Endothelial cell of umbilical vein (primary cell): Measurements from ENCODE around the gene C19orf67. TPM values are rescaled to one million over a fixed set of nuclear protein-coding genes. Genes with fewer than 3 reads are reported as not detected.

Source experiments
- BruUV-seq: library from RNA; stranded (reverse); fragments of 400-500 nt; replicated peaks from 2 replicates; lab custom pipeline; 2021; lab: Mats Ljungman, UMichigan
- CTCF ChIA-PET: fragments of 300-600, 350-600 bp; sonication (Branson Sonifier 250); formaldehyde crosslinking; loops from one replicate; lab custom pipeline; 2021; ENCODE audit warnings: antibody characterized with exemption, inconsistent platforms; lab: Charles Lee
- POLR2A ChIA-PET: fragments of 300-600, 350-600 bp; sonication (Branson Sonifier 250); formaldehyde crosslinking; loops from one replicate; lab custom pipeline; 2021; ENCODE audit warnings: antibody characterized with exemption, inconsistent platforms; lab: Charles Lee
- DNase-seq: peaks from one replicate; pipeline ENCODE4 v3.0.0-alpha.2; 2011; ENCODE audit warnings: low read depth, low spot score
- FAIRE-seq: peaks from 2 replicates; lab custom pipeline; 2011; peaks lifted over from hg19 to GRCh38; lab: Jason Lieb, UNC
- H2AFZ ChIP-seq: 2 replicates; pipeline ENCODE4 v1.6.0; 2012; ENCODE audit warnings: low read depth, low read length, control low read depth, inconsistent platforms
- H3K27ac ChIP-seq: 2 replicates; pipeline ENCODE4 v1.5.1; 2011; ENCODE audit warnings: low read depth, mild to moderate bottlenecking, control low read depth, low read length, moderate library complexity; ENCODE audit not compliant: insufficient read depth
- H3K27me3 ChIP-seq, 2 experiments: 2 replicates each; pipeline versions ENCODE4 v1.6.0 to v1.6.1; 2011; ENCODE audit warnings: low read length in 2 of 2, mixed read lengths in 1 of 2; ENCODE audit not compliant: control insufficient read depth in 2 of 2, insufficient read depth in 2 of 2
- H3K36me3 ChIP-seq, 2 experiments: 2 replicates in 1 of 2; 3 replicates in 1 of 2; pipeline ENCODE4 v1.5.1; 2011; ENCODE audit warnings: low read length in 2 of 2, mild to moderate bottlenecking in 1 of 2, moderate library complexity in 1 of 2; ENCODE audit not compliant: control insufficient read depth in 2 of 2, insufficient read depth in 2 of 2; ENCODE audit errors: extremely low read depth in 1 of 2
- H3K4me1 ChIP-seq: 3 replicates; pipeline ENCODE4 v1.5.1; 2011; ENCODE audit warnings: mild to moderate bottlenecking, low read length; ENCODE audit not compliant: control insufficient read depth, insufficient read depth; ENCODE audit errors: extremely low read depth
- H3K4me2 ChIP-seq: 2 replicates; pipeline ENCODE4 v1.6.1; 2011; ENCODE audit warnings: low read length, control low read depth, mixed read lengths; ENCODE audit not compliant: insufficient read depth
- H3K4me3 ChIP-seq, 3 experiments: fragments of 200-600 bp in 1 of 3; sonication (generic), shearing (Covaris generic) in 1 of 3; replicated peaks in 1 of 3; 2 replicates each; pipeline ENCODE4 v1.5.1; 2011 to 2016; ENCODE audit warnings: control low read depth in 3 of 3, low read length in 3 of 3, mild to moderate bottlenecking in 2 of 3, inconsistent platforms in 1 of 3, low read depth in 1 of 3, moderate library complexity in 1 of 3; ENCODE audit not compliant: insufficient read depth in 1 of 3
- H3K79me2 ChIP-seq: 2 replicates; pipeline ENCODE4 v1.6.0; 2012; ENCODE audit warnings: low read length, inconsistent platforms; ENCODE audit not compliant: control insufficient read depth, insufficient read depth
- H3K9ac ChIP-seq: replicated peaks from 2 replicates; pipeline ENCODE3; 2011; ENCODE audit warnings: low read length, control low read depth; ENCODE audit not compliant: insufficient read depth; ENCODE audit errors: extremely low read depth
- H3K9me1 ChIP-seq: replicated peaks from 3 replicates; pipeline ENCODE4 v1.6.0; 2011; ENCODE audit warnings: mild to moderate bottlenecking, low read length; ENCODE audit not compliant: control insufficient read depth, insufficient read depth; ENCODE audit errors: extremely low read depth
- H3K9me3 ChIP-seq: replicated peaks from 2 replicates; pipeline ENCODE4 v1.5.1; 2012; ENCODE audit warnings: low read length, inconsistent platforms; ENCODE audit not compliant: control insufficient read depth, insufficient read depth
- H4K20me1 ChIP-seq: replicated peaks from 2 replicates; pipeline ENCODE3; 2011; ENCODE audit warnings: mild to moderate bottlenecking, low read length; ENCODE audit not compliant: control insufficient read depth, insufficient read depth; ENCODE audit errors: extremely low read depth
- MYC ChIP-seq: IDR thresholded peaks from one replicate; pipeline ENCODE4 v1.6.1; 2011; ENCODE audit warnings: mild to moderate bottlenecking, low read depth, low read length
- POLR2A ChIP-seq: IDR thresholded peaks from 2 replicates; pipeline ENCODE4 v1.6.1; 2012; ENCODE audit warnings: low read depth, mild to moderate bottlenecking, control low read depth, low read length
- POLR2AphosphoS5 ChIP-seq: IDR thresholded peaks from 2 replicates; pipeline ENCODE4 v1.6.1; 2012; ENCODE audit warnings: low read depth, mild to moderate bottlenecking, control low read depth, low read length, moderate library complexity; ENCODE audit not compliant: insufficient read depth
- dilution Hi-C: fragments of 300-500 bp; cut with MboI; formaldehyde crosslinking; loops from one replicate; pipeline ENCODE4 v1.15.0; 2019; ENCODE audit warnings: low sequenced_read_pairs; ENCODE audit not compliant: extremely low pct_ligation_motif_present
- intact Hi-C: fragments of 100-400 bp; cut with micrococcal nuclease; formaldehyde crosslinking; loops from one replicate; pipeline ENCODE4 v1.10.0; 2022
- polyA plus RNA-seq, 4 experiments: library from polyadenylated mRNA; depleted of rRNA in 3 of 4; stranded (reverse) in 3 of 4; unstranded in 1 of 4; fragments of >200 nt; gene quantifications; 2 replicates each; pipeline versions ENCODE4 v1.2.1 to v1.2.3, GENCODE V29; 2011 to 2012; ENCODE audit warnings: missing spikeins in 1 of 4
- total RNA-seq: library from RNA; stranded (reverse); gene quantifications from 2 replicates; pipeline ENCODE4 v1.2.3, GENCODE V29; 2021
- TF ChIP-seq, protein P1 (sequence below): IDR thresholded peaks from 2 replicates; pipeline ENCODE4 v1.6.1; 2011; ENCODE audit not compliant: insufficient read depth, insufficient read length
- TF ChIP-seq, protein P2 (sequence below), 2 donors: IDR thresholded peaks; 1 replicate in 1 of 2; 2 replicates in 1 of 2; pipeline ENCODE4 v1.5.1; 2011; ENCODE audit warnings: low read length in 2 of 2, mild to moderate bottlenecking in 2 of 2, moderate library complexity in 2 of 2, control low read depth in 1 of 2, inconsistent platforms in 1 of 2, low read depth in 1 of 2; ENCODE audit not compliant: insufficient read depth in 1 of 2; ENCODE audit errors: extremely low read depth in 1 of 2

The C19orf67 gene
- total and polyA plus RNA-seq, 2 donors (not counting 3 experiments of a cell fraction or from before 2014, with no cell fraction given), result 0.55 TPM; not detected in 1

DNA sequence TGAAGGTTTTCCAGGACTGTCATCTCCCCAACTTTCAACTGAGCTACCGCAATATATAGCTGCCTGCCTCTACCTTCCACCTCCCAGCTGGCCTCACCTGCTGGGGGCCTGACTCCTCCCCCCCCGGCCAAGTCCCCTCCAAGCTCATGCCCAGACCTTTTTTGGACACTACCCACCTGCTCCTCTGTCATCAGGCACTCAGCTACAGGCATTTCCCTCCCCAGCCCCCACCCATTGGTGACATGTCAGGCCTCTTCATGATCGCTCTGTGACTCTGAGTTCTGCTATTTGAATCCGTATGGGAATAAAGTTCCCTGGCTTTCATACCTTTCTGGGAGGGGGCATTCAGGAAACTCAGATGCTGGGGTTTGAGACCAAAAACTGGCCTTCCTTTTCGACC, 30.2 kb upstream of the C19orf67 start:
- no peak for FAIRE-seq

DNA sequence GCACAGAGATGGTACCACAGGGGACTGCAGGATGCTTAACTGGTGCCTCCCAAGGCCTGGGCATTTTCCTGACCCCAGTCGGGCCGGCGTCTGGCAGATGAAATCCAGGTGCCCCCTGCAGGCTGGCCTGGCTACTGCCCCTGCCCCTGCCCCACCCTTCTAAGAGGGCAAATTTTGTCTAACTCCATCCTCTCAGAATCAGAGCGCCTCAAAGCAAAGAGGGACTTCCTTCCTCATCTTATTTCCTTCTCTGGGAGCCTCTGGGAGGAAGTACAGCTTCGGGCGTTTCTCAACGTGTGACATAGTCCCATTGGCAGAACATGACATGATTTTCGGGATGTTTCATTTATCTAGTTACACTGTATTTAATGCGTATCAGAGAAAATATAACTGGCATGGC, 29.3 kb upstream of the C19orf67 start:
- no peak for DNase-seq
- POLR2A ChIA-PET, result no interaction called here

More for the DNA sequence above, 30.2 kb upstream of the C19orf67 start:
- no peak overlapping the region for H3K4me2 ChIP-seq
- dilution Hi-C loops, result no loop called here
- H3K4me3 ChIP-seq, result no peak overlapping the region
- no TSS peak for BruUV-seq
- no peaks in the 10 kb centered on the region for H3K9me3 ChIP-seq
- no peak for DNase-seq
- H3K4me1 ChIP-seq, result peaks cover 25% of the 10 kb centered on the region
- no peak overlapping the region for H3K9ac ChIP-seq
- H3K79me2 ChIP-seq, result peaks cover 30% of the 10 kb centered on the region
- H3K27ac ChIP-seq, result no peak overlapping the region
- H3K27me3 ChIP-seq, result no peaks in the 10 kb centered on the region
- TF ChIP-seq POLR2A, result no peak
- TF ChIP-seq MYC, result no peak
- no peak for TF ChIP-seq POLR2AphosphoS5
- TF ChIP-seq, protein P1, sequence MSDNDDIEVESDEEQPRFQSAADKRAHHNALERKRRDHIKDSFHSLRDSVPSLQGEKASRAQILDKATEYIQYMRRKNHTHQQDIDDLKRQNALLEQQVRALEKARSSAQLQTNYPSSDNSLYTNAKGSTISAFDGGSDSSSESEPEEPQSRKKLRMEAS, result no peak
- ChIA-PET CTCF (interaction anchor here (1.2 to 4.8 kb wide), 4 partner anchors 12 to 238 kb away, joined by 3 to 27 read pairs (median 6); partner anchors contain the start of gene ASF1B), POLR2A (interaction anchor here (0.6 kb wide), 1 partner anchor 34 kb away, joined by 3 read pairs; no protein-coding TSS in a partner anchor)
- H3K9me1 ChIP-seq, result no peaks in the 10 kb centered on the region
- no peak overlapping the region for H2AFZ ChIP-seq
- no peaks in the 10 kb centered on the region for H3K36me3 ChIP-seq
- no peaks in the 10 kb centered on the region for H4K20me1 ChIP-seq
- intact Hi-C loops, result loop anchor here (2.0 kb wide), 2 partner anchors 25 to 35 kb away; partner anchors contain the start of gene SAMD1

More for the DNA sequence above, 29.3 kb upstream of the C19orf67 start:
- Histone ChIP-seq H3K27me3 (no peaks in the 10 kb centered on the region), H3K4me3 (no peak overlapping the region), H3K4me2 (no peak overlapping the region), H3K9me3 (no peaks in the 10 kb centered on the region), H3K27ac (no peak overlapping the region), H4K20me1 (no peaks in the 10 kb centered on the region), H3K9me1 (no peaks in the 10 kb centered on the region), H3K4me1 (peaks cover 25% of the 10 kb centered on the region), H3K36me3 (no peaks in the 10 kb centered on the region), H2AFZ (no peak overlapping the region), H3K79me2 (peaks cover 30% of the 10 kb centered on the region), H3K9ac (no peak overlapping the region)
- CTCF ChIA-PET, result interaction anchor here (0.7 to 4.8 kb wide), 13 partner anchors 15 to 236 kb away, joined by 3 to 27 read pairs (median 3); partner anchors contain the start of genes ASF1B and IL27RA
- no peak for TF ChIP-seq POLR2A
- TF ChIP-seq, protein P2, sequence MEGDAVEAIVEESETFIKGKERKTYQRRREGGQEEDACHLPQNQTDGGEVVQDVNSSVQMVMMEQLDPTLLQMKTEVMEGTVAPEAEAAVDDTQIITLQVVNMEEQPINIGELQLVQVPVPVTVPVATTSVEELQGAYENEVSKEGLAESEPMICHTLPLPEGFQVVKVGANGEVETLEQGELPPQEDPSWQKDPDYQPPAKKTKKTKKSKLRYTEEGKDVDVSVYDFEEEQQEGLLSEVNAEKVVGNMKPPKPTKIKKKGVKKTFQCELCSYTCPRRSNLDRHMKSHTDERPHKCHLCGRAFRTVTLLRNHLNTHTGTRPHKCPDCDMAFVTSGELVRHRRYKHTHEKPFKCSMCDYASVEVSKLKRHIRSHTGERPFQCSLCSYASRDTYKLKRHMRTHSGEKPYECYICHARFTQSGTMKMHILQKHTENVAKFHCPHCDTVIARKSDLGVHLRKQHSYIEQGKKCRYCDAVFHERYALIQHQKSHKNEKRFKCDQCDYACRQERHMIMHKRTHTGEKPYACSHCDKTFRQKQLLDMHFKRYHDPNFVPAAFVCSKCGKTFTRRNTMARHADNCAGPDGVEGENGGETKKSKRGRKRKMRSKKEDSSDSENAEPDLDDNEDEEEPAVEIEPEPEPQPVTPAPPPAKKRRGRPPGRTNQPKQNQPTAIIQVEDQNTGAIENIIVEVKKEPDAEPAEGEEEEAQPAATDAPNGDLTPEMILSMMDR (IDR thresholded peaks at IDR 0.05; ENCODE audit: extremely low read depth in 1 of 2, insufficient read depth in 1 of 2, low read depth in 1 of 2, low read length in 2 of 2), result peak; percentile 39 to 63
- BruUV-seq, result no TSS peak
- intact Hi-C loops (loop anchor here (1.0 kb wide), 1 partner anchor 43 kb away; the partner anchor contains the start of gene MISP3), dilution Hi-C loops (no loop called here)
- FAIRE-seq, result no peak
